Activated T-cell treated with anti-CD3 and anti-CD28 coated beads for 24 hours (primary cell): Measurements from ENCODE around the gene CDKN3.
"Not testable (repeated sequence)": the region's sequence is repeated elsewhere in the genome, so short reads cannot be mapped to it uniquely, and the experiment has no call there.

Experiments
- DNase-seq: peaks from one replicate; pipeline ENCODE4 v3.0.0-alpha.2; 2020; ENCODE audit warnings: low read depth

Gene CDKN3

DNA sequence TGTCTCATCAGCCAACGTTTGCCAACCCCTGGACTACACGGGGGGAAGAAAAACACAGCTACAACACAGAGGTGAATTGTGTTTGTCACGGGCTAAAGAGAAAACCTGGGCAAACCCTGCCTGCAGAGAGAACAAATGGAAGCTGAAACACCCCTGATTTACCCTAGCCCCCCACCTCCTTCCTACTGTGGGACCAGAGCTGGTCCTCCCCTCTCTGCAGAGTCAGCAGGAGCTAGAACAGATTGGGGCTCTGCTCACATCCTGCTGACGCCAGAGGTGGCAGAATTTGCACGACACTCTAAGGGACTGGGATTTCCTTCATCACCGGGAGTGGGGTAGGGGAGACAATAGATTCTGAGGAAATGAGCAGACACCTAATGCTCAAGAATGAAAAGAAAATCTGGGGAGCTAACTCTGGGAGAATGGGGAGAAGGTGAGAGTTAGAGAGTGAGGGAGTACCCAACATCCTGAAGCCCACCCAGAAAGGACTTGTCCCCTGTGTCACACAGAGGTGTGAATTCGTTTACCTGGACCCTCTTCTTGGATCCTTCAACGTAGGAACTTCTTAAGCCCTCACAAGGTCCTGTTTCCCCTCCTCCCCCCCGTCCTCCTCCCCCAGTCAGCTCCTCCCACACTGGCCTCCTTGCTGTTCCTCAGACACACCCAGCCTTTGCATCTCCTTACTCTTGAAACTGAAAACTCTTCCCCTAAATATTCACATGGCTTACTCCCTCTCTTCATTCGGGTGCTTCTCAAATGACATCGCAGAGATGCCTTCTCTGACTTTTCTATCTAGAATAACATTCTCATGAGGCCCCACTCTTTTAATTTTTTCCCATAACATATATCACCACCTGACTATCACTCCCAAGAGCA, 26.2 kb upstream of the CDKN3 start:
- no peak for DNase-seq

DNA sequence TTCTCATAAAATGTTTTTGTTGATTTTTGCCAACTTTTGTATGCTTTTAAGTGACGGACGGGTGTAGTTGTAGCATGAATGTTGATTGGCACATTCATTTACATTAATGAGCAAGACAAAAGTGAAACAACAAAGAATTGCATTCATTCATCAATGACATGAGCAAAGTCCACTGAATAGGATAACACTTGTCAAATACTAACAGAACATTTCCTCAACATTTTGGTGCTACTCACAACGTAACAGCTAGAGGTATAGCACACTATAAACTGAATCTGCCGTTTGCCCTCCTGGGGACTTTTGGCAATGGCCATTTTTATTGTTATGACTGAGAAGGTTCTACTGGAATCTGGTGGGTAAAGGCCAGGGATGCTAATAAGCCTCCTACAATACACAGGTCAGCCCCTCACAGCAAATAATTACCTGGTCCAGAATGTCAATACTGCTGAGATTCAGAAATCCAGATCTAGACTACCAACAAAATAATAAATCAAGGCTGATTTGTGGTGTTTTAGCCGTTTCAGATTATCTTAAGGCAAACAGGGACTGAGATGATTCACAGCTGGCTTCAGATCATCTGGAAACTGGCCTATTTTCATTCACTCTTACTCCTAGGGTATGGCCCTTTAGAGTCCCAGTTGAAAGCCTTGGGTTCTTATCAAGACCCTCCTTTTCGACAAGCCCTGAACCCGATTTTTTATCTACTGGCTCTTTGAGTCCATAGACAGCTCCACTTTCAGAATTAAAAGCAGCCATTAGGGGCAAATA, 22.5 kb upstream of the CDKN3 start:
- DNase-seq, result no peak

DNA sequence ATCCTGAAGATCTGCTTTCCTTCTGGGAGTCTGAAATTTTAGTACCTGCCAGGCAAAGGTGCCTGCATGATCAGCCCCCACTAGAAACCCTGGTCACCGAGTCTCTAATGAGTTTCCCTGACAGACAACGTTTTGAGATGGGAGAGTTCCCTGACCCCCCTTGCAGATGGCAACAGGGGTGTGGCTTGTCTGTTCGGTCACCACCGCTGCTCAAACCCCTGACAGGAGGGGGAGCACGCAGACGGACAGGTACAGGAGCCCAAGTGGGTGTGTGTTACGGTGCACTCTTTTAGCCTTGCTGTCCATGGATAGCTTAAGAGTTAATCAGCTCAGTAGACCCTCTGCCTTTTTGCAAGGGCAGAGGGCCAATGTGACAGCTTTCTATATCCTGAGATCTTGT, 19.3 kb upstream of the CDKN3 start:
- DNase-seq, result no peak

DNA sequence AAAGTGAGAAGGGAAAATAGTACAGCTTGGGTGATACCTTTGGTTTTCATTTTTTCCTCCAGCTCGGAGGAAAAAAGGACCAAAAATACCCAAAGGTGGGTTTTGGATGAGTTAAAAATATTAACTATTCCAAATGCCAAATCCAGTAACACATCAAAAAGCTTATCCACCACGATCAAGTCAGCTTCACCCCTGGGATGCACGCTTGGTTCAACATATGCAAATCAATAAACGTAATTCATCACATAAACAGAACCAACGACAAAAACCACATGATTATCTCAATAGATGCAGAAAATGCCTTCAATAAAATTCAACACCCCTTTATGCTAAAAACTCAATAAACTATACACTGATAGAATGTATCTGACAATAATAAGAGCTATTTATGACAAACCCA, 17.9 kb upstream of the CDKN3 start:
- not testable (repeated sequence) for DNase-seq

DNA sequence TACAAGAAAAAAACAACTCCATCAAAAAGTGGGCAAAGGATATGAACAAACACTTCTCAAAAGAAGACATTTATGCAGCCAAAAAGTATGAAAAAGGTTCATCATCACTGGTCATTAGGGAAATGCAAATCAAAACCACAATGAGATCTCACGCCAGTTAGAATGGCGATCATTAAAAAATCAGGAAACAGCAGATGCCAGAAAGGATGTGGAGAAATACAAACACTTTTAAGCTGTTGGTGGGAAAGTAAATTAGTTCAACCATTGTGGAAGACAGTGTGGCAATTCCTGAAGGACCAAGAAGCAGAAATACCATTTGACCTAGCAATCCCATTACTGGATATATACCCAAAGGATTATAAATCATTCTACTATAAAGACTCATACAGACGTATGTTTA, 16.2 kb upstream of the CDKN3 start:
- DNase-seq, result not testable (repeated sequence)

DNA sequence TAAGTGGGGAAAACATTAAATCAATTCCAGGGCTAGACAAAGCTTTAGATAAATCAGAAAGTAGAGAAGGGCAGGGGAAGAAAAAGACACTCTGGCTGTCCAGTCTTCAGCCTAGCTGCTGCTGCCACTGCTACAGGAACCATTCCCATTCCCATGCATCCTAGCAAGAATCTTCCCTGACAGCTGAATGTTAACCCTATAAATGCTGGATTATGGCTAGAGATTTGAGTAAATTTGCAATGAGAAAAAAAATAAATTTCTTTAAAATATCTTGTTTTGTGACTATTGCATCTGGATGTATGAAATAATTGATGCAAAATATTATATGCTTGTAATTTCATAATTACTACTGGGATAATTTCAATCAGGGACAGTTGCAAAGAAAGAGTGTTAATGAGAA, 15.0 kb upstream of the CDKN3 start:
- no peak for DNase-seq

DNA sequence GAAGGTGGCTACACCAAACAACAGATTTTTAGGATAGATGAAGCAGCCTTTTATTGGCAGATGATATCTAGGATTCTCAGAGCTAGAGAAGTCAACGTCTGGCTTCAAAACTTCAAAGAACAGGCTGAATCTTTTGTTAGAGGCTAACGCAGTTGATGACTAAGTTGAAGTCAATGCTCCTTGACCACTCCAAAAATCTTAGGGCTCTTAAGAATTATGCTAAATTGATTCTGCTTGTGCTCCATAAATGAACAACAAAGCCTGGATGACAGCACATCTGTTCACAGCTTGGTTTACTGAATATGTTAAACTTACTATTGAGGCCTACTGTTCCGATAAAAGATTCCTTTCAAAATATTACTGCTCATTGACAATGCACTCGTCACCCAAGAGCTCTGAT, 13.0 kb upstream of the CDKN3 start:
- no peak for DNase-seq

DNA sequence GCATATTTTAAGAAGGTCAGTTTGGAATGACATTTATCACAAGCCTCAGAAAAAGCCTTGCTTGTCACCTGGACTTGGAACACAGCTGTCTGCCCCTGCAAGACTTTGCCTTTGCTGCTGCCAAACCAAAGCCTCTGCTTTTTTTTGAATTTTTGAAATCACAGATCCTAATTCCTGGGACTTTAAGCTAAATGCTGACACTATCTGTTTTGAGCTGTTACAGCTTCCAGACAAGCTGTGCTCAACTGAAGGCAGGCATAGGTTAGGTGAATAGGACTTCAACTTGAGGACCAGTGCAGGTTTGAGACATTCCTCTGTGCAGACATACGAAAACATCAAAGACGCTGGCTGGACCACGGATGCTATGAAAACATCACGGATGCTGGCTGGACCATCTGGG, 11.3 kb upstream of the CDKN3 start:
- DNase-seq, result no peak

DNA sequence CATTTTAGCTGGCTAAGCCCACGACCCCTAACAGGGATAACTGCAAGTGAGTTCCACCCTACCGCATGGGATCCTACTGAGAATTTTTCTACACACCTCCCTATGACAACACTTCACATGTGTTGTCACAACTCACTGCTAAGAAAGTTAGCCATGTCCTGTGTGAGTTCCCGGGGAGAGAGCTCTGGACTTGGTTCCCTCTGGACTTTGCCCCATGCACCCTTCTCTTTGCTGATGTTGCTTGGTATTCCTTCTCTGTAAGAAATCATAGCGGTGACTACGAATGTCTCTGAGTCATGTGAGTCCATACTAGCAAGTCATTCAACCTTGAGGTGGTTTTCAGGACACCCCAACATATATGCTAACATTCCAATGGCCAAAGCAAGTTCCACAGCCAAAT, 9.5 kb upstream of the CDKN3 start:
- DNase-seq, result no peak

DNA sequence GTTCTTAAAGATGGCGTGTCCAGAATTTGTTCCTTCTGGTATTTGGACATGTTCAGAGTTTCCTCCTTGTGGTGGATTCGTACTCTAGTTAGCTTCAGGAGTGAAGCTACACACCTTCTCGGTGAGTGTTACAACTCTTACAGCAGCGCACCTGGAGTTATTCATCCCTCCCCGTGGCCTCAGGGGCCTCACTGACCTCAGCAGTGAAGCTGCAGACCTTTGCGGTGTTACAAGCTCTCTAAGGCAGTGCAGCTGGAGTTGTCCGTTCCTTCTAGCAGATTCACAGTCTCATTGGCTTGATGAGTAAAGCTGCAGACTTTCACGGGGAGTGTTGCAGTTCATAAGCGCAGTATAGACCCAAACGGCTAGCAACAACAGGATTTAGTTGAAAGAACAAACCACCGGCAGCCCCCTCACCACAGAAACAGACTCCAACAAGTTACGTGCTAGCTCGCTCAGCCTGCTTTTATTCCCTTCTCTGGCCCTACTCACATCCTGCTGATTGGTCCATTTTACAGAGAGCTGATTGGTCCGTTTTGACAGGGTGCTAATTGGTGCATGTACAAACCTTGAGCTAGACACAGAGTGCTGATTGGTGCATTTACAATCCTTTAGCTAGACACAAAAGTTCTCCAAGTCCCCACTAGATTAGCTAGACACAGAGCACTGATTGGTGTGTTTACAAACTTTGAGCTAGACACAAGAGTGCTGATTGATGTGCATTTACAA, 4.5 kb upstream of the CDKN3 start:
- no peak for DNase-seq

DNA sequence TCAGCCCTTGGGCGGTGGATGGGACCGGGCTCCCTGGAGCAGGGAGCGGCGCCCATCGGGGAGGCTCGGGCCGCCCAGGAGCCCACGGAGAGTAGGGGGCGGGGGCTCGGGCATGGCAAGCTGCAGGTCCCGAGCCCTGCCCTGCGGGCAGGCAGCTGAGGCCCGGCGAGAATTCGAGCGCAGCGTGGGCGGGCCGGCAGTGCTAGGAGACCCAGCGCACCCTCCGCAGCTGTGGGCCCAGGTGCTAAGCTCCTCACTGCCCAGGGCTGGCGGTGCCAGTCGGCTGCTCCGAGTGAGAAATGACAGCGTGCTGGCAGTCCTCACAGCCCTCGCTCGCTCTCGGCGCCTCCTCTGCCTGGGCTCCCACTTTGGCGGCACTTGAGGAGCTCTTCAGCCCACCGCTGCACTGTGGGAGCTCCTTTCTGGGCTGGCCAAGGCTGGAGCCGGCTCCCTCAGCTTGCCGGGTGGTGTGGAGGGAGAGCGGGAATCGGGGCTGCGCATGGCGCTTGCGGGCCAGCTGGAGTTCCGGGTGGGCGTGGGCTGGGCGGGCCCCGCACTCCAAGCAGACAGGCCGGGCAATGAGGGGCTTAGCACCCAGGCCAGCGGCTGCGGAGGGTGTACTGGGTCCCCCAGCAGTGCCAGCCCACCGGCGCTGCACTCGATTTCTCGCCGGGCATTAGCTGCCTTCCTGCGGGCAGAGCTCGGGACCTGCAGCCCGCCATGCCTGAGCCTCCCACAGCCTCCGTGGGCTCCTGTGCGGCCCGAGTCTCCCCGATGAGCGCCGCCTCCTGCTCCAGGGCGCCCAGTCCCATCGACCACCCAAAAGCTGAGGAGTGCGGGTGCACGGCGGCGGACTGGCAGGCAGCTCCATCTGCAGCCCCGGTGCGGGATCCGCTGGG, 3.6 kb upstream of the CDKN3 start:
- DNase-seq, result not testable (repeated sequence)

DNA sequence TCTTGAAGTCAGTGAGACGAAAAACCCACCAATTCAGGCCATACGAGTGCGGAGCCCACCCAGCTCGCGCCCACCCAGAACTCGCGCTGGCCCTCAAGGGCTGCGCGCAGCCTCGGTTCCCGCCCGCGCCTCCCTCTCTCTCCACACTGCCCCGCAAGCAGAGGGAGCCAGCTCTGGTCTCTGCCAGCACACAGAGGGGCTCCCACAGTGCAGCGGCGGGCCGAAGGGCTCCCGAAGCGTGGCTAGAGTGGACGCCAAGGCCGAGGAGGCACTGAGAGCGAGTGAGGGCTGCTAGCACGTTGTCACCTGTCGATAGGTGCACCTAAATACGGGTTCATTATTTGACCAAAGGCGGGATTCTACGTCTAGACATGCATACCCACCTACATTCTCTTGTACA, 2.2 kb upstream of the CDKN3 start:
- DNase-seq, result no peak

DNA sequence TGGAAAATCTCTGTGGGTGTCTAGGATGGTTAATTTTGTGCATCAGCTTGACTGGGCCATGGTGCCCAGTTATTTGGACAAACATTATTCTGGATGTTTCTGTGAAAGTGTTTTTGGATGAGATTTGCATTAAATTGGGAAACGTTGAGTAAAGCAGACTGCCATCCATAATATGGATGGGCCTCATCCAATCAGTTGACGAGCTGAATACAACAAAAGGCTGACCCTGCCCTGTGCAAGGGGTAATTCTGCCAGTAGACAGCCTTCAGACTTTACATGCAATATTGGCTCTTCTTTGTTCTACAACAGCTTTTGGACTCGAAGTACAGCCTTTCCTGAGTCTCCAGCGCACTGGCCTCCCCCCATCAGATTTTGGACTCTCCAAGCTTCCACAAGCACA, 1.5 kb upstream of the CDKN3 start:
- DNase-seq, result no peak

DNA sequence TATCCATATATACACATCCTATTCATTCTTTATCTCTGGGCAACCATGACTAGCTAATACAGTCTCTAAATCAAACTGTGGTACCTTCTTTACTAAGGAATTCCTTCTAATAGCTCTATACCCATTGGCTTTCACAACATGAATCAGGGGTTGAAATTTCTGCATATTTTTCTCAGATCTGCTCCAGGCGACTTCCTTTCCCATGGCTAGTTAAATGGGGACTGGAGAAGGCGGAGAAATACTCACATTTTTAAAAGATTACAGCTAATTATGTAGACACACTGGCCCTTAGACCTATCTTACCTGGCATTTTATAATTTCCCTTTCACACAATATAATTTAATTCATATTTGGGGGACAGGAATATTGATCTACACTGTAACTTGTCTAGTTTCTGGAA, 1.1 kb upstream of the CDKN3 start:
- DNase-seq, result no peak

DNA sequence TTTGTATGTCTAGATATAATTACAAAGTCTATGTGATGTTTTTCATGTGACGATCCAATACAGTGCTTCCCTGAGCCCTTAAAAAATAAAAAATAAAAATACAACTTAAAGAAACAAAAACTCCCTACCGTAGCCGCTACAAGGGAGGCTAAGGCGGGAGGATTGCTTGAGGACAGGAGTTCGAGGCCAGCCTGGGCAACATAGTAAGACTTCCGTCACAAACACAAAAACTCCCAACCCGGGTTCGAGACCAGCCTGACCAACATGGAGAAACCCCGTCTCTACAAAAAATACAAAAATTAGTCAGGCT, 669 bp upstream of the CDKN3 start:
- no peak for DNase-seq

DNA sequence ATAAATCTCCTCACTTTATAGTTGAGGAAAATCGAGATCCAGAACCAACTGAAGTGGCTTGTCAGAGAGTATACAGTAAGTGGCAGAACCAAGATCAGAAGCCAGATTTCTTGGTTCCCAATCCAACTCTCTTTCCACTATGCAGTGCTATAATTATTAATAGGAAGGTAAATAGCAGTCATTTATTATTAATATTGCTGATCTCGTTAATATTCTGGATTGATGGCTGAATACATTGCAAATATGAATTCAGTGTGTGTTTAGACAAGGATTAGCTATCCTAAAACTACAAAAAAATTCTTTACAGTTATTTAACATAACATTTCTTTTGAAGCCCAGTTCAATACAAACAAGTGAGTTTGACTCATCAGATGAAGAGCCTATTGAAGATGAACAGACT, 2.8 kb downstream of the CDKN3 start:
- DNase-seq, result no peak

DNA sequence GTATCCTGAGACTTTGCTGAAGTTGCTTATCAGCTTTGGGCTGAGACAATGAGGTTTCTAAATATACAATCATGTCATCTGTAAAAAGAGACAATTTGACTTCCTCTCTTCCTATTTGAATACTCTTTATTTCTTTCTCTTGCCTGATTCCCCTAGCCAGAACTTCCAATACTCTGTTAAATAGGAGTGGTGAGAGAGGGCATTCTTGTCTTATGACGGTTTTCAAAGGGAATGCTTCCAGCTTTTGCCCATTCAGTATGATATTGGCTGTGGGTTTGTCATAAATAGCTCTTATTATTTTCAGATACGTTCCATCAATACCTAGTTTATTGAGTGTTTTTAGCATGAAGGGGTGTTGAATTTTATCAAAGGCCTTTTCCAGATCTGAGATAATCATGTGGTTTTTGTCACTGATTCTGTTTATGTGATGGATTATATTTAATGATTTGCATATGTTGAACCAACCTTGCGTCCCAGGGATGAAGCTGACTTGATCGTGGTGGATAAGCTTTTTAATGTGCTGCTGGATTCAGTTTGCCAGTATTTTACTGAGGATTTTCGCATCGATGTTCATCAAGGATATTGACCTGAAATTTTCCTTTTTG, 6.7 kb downstream of the CDKN3 start:
- DNase-seq, result not testable (repeated sequence)

DNA sequence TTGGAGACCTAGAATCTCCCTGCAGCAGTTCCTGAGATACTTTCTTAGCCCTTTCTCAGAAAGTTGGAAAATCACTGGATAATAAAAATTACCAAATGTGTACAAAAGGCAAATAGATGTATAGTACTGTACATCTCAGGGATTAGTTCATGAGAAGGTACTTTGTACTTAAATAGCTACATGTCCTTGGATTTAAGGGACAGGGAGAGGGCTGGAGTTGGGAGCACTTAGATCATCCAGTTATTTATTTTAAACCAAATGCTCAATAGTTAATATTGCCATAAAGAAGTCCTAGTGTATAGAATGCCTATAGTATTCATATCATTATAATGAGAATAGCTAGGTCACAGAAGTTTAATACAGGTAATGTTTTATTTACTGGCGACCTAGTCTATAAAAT, 13.4 kb downstream of the CDKN3 start:
- DNase-seq, result no peak

DNA sequence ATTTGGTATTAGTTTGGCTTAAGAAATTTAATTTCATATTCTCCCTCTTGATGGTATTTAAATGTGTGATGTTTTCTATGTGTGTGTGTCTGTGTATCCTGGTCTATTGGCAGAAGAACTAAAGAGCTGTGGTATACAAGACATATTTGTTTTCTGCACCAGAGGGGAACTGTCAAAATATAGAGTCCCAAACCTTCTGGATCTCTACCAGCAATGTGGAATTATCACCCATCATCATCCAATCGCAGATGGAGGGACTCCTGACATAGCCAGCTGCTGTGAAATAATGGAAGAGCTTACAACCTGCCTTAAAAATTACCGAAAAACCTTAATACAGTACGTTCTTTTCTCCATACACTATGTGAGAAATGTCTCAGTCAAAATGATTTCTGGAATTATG, 14.6 kb downstream of the CDKN3 start:
- DNase-seq, result no peak

DNA sequence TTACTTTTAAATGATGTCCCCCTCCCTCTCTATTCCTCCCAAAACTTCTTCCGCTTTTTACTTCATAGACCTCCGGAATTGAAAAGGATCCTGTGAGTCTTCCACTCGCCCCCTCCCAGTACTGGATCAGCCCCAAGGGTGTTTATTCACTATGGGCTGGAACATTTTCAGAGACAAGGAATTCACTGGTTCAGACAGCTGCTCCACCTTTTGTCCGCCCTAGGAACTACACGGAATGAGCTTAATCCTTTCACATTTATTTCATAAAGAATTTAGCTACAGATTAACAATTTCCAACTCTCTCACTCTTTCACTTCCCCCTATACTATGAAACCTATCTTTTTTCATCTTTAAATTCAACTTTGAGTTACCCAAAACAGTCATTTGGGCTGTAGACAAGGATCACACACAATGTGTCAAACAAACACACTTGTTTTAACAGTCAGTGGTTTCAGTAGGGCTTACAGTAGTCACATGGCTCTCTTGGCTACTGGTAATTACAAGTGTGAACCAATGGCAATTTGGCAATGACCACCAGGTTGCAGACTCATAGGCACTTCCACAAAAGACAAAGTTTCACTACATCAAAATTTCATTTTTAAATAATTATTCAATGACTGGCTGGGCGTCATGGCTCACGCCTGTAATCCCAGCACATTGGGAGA, 23.8 kb downstream of the CDKN3 start:
- no peak for DNase-seq

DNA sequence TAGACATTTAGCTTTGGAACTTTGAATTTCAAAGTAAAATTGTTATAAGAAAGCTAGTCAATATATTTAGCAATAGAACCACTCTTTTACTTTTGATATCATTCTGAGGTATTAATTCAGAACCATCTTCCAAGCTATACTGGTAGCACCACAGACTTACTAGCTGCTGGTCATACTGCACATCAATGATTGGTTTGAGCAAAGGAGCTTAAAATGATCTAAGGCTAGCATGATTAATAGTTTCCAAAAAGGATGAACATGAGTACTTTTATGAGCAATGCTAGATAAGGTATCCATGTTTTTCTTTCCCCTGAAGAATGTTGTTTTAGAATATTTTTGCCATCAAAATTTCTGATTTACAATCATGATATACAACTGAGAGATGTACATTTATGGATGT, 27.2 kb downstream of the CDKN3 start:
- no peak for DNase-seq
